ENCODE data around the gene SLC7A9.
"Not testable (repeated sequence)": the region's sequence is repeated elsewhere in the genome, so short reads cannot be mapped to it uniquely, and the experiment has no call there.

The SLC7A9 gene

GRCh38 chr19:32864318-32865007 lies 5.1 kb downstream of the SLC7A9 start:
- no peak for DNase-seq (ENCODE audit: low spot score)

- DNase-seq (ENCODE audit: low spot score), result no peak
Measured at GRCh38 chr19:32863841-32864240, 5.7 kb downstream of the SLC7A9 start.

- no peak for DNase-seq (ENCODE audit: low spot score)
Measured at GRCh38 chr19:32863301-32863700, 6.3 kb downstream of the SLC7A9 start.

GRCh38 chr19:32862741-32863140 lies 6.8 kb downstream of the SLC7A9 start:
- no peak for DNase-seq (ENCODE audit: low spot score)

GRCh38 chr19:32862173-32862572 lies 7.4 kb downstream of the SLC7A9 start:
- no peak for DNase-seq (ENCODE audit: low spot score)

GRCh38 chr19:32861596-32861995 lies 8.0 kb downstream of the SLC7A9 start:
- DNase-seq (ENCODE audit: low spot score), result no peak

GRCh38 chr19:32859591-32859990 lies 10.0 kb downstream of the SLC7A9 start:
- no peak for DNase-seq (ENCODE audit: low spot score)

- no peak for DNase-seq (ENCODE audit: low spot score)
Measured at GRCh38 chr19:32858559-32858958, 11.0 kb downstream of the SLC7A9 start.

GRCh38 chr19:32858155-32858554 lies 11.4 kb downstream of the SLC7A9 start:
- DNase-seq (ENCODE audit: low spot score), result no peak

GRCh38 chr19:32857584-32857983 lies 12.0 kb downstream of the SLC7A9 start:
- no peak for DNase-seq (ENCODE audit: low spot score)

- DNase-seq (ENCODE audit: low spot score), result not testable (repeated sequence)
Measured at GRCh38 chr19:32856818-32857217, 12.7 kb downstream of the SLC7A9 start.

- DNase-seq (ENCODE audit: low spot score), result no peak
Measured at GRCh38 chr19:32852216-32852615, 17.4 kb downstream of the SLC7A9 start.

GRCh38 chr19:32848035-32848434 lies 21.5 kb downstream of the SLC7A9 start:
- DNase-seq (ENCODE audit: low spot score), result not testable (repeated sequence)

GRCh38 chr19:32843716-32844245 lies 25.8 kb downstream of the SLC7A9 start:
- no peak for DNase-seq (ENCODE audit: low spot score)

GRCh38 chr19:32842061-32842460 lies 27.5 kb downstream of the SLC7A9 start:
- DNase-seq (ENCODE audit: low spot score), result no peak

- no peak for DNase-seq (ENCODE audit: low spot score)
Measured at GRCh38 chr19:32837531-32837930, 32.0 kb downstream of the SLC7A9 start.

GRCh38 chr19:32833388-32833787 lies 36.2 kb downstream of the SLC7A9 start:
- DNase-seq (ENCODE audit: low spot score), result not testable (repeated sequence)

GRCh38 chr19:32832825-32833224 lies 36.7 kb downstream of the SLC7A9 start:
- not testable (repeated sequence) for DNase-seq (ENCODE audit: low spot score)

GRCh38 chr19:32832094-32832493 lies 37.5 kb downstream of the SLC7A9 start:
- DNase-seq (ENCODE audit: low spot score), result not testable (repeated sequence)

- no peak for DNase-seq (ENCODE audit: low spot score)
Measured at GRCh38 chr19:32831611-32832010, 38.0 kb downstream of the SLC7A9 start.

GRCh38 chr19:32830231-32831014 lies 39.1 kb downstream of the SLC7A9 start:
- no peak for DNase-seq (ENCODE audit: low spot score)

- DNase-seq (ENCODE audit: low spot score), result no peak
Measured at GRCh38 chr19:32829345-32829896, 40.1 kb downstream of the SLC7A9 start.
